Activated CD4-positive, alpha-beta T cell treated with anti-CD3 and anti-CD28 coated beads, Interleukin-2, Interleukin-4, amounts not matched to agents 100 ng/mL and 50 ng/mL, durations not matched to agents 16 hours and 8 hours (primary cell): ENCODE data around the gene MMP24OS.

Source experiments
- DNase-seq: peaks from one replicate; pipeline ENCODE4 v3.0.0-alpha.2; 2020; ENCODE audit warnings: low spot score

Gene MMP24OS

DNA sequence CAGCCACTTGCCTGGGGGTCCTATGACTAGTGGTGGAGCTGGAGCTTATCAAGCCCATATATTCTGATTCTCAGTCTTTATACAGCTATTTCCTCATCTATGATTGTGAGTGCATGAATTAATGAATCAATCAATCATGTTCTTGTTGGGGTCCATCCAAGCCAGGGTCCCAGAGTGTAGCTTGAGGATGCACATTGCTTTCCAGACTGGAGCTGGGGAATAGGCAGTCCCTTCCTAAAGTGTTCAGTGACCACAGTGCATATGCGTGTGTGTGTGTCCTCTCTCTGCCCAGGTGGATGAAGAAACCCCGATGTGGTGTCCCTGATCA, 26.3 kb downstream of the MMP24OS start:
- no peak for DNase-seq

GRCh38 chr20:35248641-35249475, 29.1 kb downstream of the MMP24OS start:
- no peak for DNase-seq

GRCh38 chr20:35246723-35247122, 31.2 kb downstream of the MMP24OS start:
- DNase-seq = no peak

- DNase-seq = no peak
Observed at GRCh38 chr20:35243986-35244385, 33.9 kb downstream of the MMP24OS start.

GRCh38 chr20:35243317-35243716, 34.6 kb downstream of the MMP24OS start:
- DNase-seq = no peak

DNA sequence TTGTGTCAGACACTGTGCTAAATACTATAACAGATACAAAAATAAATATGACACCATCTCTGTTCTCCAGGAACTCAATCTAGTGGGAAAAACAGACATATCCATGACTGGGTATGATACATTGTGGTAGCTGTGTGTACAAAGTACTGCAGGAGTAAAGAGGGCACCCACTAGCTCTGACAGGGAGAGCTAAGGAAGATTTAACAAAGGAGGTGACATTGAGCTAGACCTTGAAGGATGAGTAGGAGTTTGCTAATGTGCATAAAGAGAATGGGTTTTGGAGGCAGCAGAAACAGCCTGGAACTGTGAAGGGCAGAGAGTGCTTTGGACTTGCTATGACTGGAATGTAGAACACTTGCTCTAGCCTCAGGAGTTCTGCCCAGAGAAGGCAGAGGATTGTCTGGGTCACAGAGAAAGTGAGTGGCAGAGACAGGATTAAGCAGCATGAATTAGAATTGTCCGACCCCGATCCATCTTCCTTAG, 37.1 kb downstream of the MMP24OS start:
- no peak for DNase-seq

- no peak for DNase-seq
Observed at GRCh38 chr20:35240083-35240810, 37.7 kb downstream of the MMP24OS start.

DNA sequence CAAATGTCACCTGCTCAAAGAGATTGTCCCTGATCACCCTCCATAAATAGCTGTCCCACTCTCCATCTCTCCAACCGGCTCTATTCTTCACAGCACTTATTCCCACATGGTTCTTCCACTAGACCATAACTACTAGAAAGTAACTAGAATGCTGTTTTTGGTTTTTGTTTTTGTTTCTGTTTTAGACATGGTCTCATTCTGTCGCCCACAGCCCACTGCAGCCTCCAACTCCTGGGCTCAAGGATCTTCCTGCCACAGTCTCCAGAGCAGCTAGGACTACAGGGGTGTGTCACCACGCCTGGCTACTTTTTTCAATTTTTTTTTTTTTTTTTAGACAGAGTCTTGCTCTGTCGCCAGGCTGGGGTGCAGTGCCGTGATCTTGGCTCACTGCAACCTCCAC, 39.2 kb downstream of the MMP24OS start:
- DNase-seq = no peak

DNA sequence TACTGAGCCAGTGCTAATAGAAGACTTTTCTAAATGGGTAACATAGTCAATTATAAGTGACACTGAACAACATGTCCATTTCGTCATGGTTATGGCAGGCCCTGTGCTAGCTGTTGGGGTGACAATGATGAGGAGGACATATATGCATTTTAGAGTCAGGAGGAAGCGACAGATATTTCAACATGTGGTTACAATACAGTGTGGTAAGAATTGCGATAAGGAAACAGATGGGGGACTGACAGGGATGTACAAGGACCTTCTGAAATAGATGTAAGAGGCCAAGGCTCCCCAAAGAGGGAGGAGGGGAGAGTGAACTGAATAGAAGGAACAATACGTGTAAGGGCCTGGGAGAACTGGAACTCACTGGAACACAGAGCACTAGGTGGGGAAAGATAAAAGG, 39.8 kb downstream of the MMP24OS start:
- DNase-seq = no peak

DNA sequence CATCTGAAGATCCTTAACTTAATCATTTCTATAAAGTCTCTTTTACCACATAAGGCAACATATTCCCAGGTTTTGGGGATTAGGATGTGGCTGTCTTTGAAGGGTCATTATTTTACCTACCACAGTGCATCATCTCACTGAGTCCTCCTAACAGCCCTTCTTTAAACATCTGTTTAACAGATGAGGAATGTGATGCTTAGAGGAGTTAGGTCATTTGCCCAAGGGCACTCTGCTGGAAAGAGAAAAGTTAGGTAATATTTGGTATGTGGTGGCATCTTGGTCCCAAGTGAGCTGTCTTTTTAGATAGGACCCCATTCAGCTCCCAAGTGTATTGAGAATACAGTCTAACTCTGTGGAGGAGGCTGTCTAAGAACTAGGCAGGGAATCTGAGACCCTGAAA, 40.4 kb downstream of the MMP24OS start:
- no peak for DNase-seq

DNA sequence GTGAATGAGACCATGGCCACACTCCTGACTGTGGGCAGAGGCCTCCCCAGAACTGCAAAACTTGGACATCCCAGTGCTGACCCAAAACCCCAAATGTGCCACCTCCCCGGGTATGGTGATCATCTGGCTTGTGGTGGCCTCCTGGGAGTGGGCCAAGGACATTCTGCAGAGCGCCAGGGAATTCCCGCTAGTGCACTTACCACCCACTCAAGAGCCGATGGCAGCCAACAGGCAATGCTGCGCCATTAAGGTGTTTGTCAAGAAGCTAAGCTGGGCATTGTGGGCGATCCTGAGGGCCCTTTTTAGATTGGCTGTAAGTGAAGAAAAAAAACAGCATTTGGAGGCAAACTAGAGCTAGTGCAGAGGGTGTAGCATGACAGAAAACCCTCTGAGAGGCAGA, 42.0 kb downstream of the MMP24OS start:
- DNase-seq = no peak

DNA sequence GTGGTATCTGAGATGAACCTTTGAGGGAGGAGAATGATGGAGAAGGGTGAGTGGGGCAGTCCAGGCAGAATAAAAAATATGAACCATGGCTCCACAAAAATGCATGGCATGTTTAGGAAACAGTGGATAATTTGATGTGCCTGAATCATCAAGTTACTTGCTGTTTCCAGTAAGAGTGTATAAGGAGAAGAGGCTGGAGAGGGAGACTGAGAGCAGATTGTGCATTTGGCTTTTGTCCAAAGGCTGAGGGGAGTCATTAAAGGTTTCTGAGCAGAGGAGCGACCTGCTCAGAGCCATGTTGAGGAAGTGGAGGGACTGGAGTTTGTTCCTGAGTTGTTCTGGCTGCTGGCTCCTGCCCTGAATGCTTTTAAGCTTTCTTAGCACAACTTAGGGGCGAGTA, 45.3 kb downstream of the MMP24OS start:
- no peak for DNase-seq

GRCh38 chr20:35226884-35227681, 50.8 kb downstream of the MMP24OS start:
- peak; percentile 19 for DNase-seq
